ENCODE measurements around the gene KLC1.

Gene KLC1

DNA sequence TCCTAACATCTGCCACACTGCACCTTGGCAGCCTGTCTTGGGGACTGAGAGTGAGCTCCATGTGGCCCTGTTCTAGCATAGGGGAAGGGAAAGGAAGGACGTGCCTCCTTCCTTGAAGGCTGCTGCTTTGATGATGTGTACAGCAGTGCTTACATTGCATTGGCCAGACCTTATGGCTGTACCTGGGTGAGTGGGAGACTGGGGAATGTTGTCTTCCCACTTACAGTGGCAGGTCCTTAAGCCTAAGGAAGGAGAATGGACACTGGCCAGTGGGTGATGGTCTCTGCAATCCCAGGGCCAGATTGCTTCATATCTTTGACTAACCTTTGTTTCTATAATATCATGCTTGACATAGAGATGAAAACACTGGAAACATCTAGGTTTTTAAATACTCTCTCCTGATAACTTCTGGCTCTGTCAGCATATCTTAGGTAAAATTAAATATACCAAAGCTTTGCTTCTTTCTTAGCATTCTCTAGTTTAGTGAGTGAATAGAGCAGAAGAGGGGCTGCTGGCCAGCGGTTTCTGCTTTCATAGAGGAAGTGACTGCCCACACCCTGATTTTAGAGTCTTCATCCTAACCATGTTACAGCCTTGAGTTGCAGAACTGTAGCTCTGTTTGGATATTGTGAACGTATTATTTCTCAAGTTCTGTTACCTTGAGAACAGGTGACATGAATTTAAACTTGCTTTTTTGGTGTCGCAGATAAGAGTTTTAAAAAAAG, 27.2 kb downstream of the KLC1 start:
- TF ChIP-seq, protein P1, sequence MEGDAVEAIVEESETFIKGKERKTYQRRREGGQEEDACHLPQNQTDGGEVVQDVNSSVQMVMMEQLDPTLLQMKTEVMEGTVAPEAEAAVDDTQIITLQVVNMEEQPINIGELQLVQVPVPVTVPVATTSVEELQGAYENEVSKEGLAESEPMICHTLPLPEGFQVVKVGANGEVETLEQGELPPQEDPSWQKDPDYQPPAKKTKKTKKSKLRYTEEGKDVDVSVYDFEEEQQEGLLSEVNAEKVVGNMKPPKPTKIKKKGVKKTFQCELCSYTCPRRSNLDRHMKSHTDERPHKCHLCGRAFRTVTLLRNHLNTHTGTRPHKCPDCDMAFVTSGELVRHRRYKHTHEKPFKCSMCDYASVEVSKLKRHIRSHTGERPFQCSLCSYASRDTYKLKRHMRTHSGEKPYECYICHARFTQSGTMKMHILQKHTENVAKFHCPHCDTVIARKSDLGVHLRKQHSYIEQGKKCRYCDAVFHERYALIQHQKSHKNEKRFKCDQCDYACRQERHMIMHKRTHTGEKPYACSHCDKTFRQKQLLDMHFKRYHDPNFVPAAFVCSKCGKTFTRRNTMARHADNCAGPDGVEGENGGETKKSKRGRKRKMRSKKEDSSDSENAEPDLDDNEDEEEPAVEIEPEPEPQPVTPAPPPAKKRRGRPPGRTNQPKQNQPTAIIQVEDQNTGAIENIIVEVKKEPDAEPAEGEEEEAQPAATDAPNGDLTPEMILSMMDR (IDR thresholded peaks at IDR 0.05; ENCODE audit: low read depth, low read length, missing control alignments) = no peak
- no peak overlapping the region for H3K4me3 ChIP-seq (ENCODE audit: low read depth, low read length)
- no peak for DNase-seq (ENCODE audit: low read depth)

DNA sequence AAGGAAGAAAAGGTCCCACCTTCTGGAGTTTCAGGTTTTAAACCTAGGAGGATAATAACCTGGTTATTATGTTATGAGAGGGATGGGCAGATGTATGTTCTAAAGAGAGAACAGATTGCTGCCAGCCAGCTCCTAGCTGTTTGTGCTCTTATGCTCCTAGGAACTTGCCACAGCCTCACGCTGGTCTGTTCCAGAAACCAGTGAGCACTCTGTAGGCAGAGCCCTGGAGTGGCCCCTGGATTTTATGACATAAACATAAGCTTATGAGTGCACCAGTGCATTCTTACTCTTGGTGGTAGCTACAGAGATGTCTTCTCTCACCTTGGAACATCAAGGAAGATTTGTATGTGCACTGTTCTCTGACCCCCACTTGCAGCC, 27.7 kb downstream of the KLC1 start:
- no peak for DNase-seq (ENCODE audit: low read depth)
- TF ChIP-seq, protein P1 (IDR thresholded peaks at IDR 0.05; ENCODE audit: low read depth, low read length, missing control alignments) = no peak
- H3K4me3 ChIP-seq (ENCODE audit: low read depth, low read length) = no peak overlapping the region

DNA sequence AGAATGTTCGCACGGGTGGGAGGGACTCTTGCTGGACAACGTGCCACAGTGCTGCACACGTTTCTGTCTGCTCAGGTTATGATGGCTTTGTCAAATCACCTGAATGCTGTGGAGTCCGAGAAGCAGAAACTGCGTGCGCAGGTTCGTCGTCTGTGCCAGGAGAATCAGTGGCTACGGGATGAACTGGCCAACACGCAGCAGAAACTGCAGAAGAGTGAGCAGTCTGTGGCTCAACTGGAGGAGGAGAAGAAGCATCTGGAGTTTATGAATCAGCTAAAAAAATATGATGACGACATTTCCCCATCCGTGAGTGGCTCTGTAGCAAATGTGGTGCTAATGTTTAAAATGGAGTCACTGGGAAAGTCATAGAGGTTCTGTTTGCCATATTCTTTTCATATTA, 28.5 kb downstream of the KLC1 start:
- TF ChIP-seq, protein P1 (IDR thresholded peaks at IDR 0.05; ENCODE audit: low read depth, low read length, missing control alignments) = no peak
- DNase-seq (ENCODE audit: low read depth) = no peak
- H3K4me3 ChIP-seq (ENCODE audit: low read depth, low read length) = no peak overlapping the region

DNA sequence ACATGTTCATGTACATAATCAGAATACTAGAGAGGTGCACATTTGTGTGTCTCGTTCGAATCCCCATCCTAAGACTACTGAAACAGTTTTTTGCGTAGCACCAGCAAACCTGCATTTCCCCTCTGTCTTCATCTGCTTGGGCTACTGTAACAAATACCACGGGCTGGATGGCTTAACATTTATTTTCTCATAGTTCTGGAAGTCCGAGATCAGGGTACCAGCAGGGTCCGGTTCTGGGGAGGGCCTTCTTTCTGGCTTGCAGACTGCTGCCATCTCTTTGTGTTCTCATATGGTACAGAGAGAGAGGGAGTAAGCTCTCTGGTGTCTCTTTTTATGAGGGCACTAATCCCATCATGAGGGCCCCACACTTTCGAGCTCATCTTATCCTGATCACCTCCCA, 30.6 kb downstream of the KLC1 start:
- TF ChIP-seq, protein P1 (IDR thresholded peaks at IDR 0.05; ENCODE audit: low read depth, low read length, missing control alignments) = no peak
- no peak overlapping the region for H3K4me3 ChIP-seq (ENCODE audit: low read depth, low read length)
- no peak for DNase-seq (ENCODE audit: low read depth)

DNA sequence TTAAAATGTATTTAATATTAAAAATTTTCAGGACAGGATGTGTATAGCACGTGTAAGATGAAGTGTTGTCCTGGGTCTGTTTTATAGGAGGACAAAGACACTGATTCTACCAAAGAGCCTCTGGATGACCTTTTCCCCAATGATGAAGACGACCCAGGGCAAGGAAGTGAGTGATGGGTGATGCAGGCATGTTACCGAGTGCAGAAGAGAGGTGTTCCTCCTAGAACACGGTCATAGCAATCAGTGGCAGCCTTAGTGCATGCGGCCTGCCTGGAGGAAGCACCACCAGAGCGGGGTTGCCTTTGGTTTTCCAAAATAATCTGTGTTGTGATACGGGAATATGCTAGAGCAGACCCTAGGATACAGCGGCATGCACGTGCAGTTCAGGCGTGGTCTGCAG, 33.0 kb downstream of the KLC1 start:
- no peak for DNase-seq (ENCODE audit: low read depth)
- H3K4me3 ChIP-seq (ENCODE audit: low read depth, low read length) = no peak overlapping the region
- TF ChIP-seq, protein P1 (IDR thresholded peaks at IDR 0.05; ENCODE audit: low read depth, low read length, missing control alignments) = no peak

DNA sequence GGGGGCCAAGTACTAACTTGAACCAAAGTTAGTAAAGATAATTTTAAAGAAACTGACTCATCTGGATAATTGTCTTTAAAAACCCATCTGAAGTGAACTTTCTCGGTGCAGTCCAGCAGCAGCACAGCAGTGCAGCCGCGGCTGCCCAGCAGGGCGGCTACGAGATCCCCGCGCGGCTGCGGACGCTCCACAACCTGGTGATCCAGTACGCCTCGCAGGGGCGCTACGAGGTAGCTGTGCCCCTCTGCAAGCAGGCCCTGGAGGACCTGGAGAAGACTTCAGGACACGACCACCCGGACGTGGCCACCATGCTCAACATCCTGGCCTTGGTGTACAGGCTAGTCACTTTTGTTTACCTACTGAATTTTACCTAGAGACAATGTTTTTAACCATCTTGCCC, 33.6 kb downstream of the KLC1 start:
- H3K4me3 ChIP-seq (ENCODE audit: low read depth, low read length) = no peak overlapping the region
- DNase-seq (ENCODE audit: low read depth) = no peak
- TF ChIP-seq, protein P1 (IDR thresholded peaks at IDR 0.05; ENCODE audit: low read depth, low read length, missing control alignments) = no peak

DNA sequence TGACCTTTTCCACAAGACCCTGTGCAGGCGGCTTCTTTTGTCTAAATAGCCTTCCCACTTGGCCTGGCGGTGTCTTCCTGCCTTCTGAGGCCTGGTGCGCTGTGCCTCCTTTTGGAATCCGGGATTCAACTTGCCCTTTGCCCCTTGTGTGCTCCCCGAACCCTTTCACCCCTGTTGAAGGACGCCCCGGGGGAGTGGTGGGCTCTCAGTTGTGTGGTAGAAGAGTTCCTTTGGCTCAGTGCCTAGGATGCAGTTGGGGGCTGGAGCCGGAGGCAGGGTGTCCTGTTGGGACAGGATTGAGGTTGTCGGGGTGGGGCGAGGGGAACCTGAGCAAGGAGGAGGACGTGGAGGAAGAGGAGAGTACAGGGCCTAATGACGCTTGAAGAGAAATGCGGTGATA, 34.5 kb downstream of the KLC1 start:
- TF ChIP-seq, protein P1 (IDR thresholded peaks at IDR 0.05; ENCODE audit: low read depth, low read length, missing control alignments) = no peak
- H3K4me3 ChIP-seq (ENCODE audit: low read depth, low read length) = no peak overlapping the region
- no peak for DNase-seq (ENCODE audit: low read depth)

Measured in GM12864 (cell line).